ACHN (cell line): ENCODE results near the gene SPATA20.

ENCODE experiments used
- DNase-seq: peaks from one replicate; pipeline ENCODE4 v3.0.0-alpha.2; 2015
- in situ Hi-C: cut with HindIII; loops from 2 replicates; pipeline ENCODE4 v1.10.0; 2017; ENCODE audit warnings: low sequenced_read_pairs, low pct_ligation_motif_present, low pct_unique_long_range_greater_than_20kb

Gene SPATA20

DNA sequence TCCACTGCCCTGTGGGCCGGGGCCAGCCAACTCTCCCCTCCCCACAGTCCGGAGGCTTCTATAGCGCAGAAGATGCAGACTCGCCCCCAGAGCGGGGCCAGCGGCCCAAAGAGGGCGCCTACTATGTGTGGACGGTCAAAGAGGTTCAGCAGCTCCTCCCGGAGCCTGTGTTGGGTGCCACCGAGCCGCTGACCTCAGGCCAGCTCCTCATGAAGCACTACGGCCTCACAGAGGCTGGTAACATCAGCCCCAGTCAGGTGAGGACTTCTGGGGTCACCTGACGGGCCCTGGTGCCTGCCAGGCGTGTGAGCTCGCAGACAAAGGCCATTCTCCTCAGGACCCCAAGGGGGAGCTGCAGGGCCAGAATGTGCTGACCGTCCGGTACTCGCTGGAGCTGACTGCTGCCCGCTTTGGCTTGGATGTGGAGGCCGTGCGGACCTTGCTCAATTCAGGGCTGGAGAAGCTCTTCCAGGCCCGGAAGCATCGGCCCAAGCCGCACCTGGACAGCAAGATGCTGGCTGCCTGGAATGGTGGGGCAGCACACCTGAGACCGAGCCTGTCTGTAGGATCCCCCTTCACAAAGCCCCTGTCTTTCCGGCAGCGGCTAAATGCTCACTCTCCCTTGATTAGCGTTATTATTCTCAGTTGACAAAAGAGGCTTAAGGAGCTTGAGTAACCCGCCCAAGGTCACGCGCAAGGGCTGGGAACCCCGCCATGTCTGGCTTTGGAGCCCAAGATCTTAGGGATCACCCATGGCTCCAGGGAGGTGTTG is 3.9 kb downstream of the SPATA20 start:
- peak; percentile 83 for DNase-seq
- in situ Hi-C loops: no loop called here

DNA sequence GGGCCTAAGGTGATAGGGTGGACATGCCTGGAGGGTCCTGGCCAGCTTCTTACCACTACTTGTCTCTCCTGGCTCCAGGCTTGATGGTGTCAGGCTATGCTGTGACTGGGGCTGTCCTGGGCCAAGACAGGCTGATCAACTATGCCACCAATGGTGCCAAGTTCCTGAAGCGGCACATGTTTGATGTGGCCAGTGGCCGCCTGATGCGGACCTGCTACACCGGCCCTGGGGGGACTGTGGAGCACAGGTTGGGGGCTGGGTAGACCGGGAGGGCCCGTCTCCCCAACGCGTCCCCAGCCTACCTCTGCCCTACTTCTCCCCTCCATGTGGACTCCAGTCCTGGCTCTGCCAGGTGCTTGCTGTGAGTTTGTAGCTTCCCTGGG is 4.5 kb downstream of the SPATA20 start:
- DNase-seq: no peak
- in situ Hi-C loops: no loop called here

DNA sequence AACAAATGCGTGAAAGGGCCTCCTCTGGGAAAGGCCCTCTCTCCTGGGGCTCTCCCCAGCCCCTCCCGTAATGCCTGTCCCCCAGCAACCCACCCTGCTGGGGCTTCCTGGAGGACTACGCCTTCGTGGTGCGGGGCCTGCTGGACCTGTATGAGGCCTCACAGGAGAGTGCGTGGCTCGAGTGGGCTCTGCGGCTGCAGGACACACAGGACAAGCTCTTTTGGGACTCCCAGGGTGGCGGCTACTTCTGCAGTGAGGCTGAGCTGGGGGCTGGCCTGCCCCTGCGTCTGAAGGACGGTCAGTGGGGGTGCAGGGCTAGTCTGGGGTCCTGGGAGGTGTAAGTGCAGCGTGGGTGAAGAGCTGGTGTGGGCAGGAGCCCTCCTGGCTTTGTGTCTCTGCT is 4.9 kb downstream of the SPATA20 start:
- in situ Hi-C loops: no loop called here
- no peak for DNase-seq

DNA sequence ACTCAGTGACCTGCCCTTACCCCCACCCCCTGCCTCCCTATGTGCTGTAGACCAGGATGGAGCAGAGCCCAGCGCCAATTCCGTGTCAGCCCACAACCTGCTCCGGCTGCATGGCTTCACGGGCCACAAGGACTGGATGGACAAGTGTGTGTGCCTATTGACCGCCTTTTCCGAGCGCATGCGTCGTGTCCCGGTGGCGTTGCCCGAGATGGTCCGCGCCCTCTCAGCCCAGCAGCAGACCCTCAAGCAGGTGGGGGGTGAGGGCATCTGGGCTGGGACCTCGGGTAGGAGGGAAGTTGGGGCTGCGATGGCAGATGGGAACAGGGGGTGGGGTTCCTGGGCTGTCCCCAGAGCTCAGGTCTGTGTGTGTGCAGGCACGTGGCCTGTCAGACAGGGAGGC is 7.2 kb downstream of the SPATA20 start:
- no peak for DNase-seq
- in situ Hi-C loops: no loop called here

DNA sequence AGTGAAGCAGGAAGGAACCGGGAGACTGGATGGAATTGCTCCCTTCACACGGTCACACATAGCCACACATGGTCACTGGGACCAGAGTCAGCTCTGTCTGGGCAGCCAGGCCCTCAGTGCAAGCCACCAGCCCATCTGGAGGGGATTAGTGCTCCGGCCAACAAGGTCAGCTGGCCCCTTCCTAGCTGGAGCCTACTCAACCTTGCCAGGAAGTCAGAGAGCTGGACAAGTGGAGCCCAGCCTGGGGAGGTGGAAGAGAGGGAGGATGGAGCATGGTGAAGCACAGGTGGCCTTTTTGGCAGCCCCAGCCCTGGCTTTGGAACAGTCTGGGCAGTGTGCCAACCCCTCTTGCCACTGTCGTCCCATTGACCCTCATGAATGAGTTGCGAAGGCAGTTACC is 9.8 kb downstream of the SPATA20 start:
- no peak for DNase-seq
- in situ Hi-C loops: no loop called here

DNA sequence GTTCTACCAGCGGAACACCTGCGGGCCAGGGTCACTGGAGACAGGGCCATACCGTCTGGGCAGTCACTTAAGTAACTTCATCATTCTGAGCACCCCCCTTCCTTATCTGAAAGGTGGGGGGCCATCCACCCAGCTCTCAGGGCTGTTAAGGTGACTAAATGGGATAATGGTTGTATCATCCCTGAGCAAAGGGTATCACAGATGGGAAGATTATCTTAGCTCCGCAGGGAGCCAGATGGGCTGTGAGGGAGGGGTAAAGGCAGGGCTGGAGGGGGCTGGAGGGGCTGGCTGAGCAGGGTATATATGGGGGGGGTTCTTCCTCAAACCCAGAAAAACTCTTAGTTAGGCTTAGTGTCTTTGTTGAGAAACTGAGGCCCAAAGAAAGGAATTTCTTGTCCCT is 10.7 kb downstream of the SPATA20 start:
- DNase-seq: no peak
- in situ Hi-C loops: no loop called here

DNA sequence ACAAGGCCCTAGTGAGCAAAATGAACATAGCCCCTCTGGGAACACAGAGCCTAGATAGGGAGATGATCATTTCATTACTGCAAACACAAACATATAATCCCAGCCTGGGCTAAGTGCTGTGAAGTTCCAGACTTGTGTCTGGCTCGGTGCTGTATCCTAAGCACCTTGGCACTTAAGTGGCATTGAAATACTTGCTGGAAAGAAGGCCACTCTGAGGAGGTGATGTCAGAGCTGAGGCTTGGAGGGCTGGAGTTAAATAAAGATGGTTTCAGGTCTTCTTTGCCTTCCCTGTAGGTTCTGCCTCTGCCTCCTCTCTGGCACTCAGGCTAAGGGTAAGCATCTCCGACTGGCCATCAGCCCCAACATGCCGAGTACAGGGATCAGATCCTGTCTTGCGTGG is 11.1 kb downstream of the SPATA20 start:
- no peak for DNase-seq
- in situ Hi-C loops: no loop called here

DNA sequence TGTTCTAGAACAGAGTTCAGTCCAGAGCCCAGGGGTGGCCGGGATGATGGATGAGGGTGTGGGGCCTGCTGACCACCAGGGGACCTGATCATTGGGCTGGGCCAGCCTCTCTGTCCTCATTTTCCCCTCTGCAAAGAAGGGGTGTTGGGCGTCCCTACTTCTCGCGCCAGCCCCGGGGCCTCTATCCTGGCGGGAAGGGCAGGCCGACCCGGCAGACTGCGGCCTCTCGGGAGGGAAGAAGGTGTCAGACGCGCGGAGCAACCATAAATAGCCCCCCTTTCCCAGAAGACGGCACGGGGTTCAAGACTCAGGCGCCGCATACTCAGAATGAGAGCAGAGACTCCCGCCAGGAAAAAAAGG is 11.6 kb downstream of the SPATA20 start:
- in situ Hi-C loops: no loop called here
- no peak for DNase-seq

DNA sequence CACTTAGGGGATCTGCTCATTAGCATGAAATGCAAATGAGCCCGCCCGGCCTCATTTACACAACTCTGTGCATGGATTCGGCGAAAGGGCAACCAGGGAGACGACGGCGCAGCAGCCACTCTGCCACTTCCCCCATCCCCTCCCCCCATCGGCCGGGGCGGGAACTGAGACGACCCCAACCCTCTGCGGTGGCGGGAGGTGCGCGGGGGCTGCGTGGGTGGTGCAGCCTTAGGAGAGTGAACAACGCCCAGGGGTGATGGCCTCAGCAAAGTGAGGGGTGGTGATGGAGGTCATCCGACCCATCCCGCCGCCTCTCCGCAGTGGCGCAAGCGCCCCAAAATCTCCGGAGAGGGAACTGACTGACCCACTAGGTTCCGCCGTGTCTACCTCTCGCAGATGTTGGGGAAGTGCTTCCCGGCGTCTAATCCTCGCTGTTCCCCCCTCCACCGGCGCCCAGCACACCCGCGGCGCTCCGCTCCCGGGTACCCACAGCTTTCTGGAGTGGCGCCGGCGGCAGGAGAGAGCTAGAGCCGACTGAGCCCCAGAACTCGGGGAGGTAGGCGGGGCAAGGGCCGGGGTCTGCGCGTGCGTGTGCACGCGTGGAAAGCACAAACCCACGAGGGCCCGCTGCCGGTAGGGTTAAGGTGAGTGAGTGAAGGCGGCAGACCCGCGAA is 12.1 kb downstream of the SPATA20 start:
- no peak for DNase-seq
- in situ Hi-C loops: no loop called here

DNA sequence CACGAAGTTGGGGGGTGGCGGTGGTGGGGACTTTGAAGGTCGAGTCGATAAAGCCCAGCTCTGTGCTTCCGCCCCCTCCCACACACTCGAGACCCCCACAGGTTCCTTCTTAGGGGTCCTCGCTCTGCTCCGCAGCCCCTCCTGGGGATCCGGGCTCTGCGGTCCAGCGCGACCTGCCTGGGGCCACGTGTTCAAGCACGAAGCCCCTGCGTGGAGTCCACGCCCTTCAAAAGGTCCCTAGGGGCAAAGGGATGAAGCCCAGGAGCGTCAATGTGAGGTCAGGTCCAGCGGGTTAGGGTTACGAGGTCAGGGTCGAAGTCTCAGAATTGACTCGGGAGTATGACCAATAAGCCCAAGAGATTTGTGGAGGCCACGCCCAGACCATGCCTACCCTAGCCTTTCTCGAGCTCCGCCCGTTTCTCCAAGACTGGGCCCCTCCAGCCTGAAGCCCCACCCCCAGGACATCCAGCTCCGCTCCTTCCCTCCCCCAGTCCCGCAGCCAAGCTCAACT is 12.8 kb downstream of the SPATA20 start:
- in situ Hi-C loops: no loop called here
- peak; percentile 62 for DNase-seq

DNA sequence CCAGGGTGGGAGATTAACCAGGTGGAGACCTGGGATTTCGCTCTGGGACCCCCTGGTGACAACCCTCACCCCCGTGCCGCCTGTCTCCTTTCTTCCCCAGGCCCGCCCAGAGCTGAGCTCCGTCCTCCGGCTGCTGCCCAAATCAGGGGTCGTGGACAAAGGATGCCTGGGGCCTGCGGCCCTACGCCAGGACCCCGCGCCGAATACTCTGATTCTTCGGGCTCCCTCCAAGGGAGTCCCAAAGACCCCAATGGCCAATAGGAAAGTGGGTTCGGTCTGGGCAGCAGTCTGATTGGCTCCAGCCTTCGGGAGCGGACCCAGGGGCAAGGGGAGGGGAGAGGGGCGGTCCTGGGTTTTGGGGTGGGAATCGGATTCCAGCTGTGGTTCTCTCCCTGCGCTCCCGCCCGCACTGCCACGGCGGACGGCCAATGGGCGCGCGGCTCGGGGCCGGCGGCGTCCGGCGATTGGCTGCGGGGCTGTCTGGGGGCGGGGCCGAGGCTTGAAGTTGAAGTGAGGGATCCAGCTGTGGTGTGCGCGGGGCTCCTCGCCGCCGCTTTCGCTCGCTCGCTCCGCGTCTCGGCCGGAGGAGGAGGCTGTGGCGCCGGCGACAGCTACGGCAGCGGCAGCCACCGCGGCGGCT is 13.3 kb downstream of the SPATA20 start, which contains the start of gene CACNA1G:
Gene CACNA1G, plus strand, starts transcription at position 531 of the 640 bp plus-strand sequence. CDS start 745 bp downstream, outside the sequence.
- in situ Hi-C loops: no loop called here
- peak; percentile 81 for DNase-seq

DNA sequence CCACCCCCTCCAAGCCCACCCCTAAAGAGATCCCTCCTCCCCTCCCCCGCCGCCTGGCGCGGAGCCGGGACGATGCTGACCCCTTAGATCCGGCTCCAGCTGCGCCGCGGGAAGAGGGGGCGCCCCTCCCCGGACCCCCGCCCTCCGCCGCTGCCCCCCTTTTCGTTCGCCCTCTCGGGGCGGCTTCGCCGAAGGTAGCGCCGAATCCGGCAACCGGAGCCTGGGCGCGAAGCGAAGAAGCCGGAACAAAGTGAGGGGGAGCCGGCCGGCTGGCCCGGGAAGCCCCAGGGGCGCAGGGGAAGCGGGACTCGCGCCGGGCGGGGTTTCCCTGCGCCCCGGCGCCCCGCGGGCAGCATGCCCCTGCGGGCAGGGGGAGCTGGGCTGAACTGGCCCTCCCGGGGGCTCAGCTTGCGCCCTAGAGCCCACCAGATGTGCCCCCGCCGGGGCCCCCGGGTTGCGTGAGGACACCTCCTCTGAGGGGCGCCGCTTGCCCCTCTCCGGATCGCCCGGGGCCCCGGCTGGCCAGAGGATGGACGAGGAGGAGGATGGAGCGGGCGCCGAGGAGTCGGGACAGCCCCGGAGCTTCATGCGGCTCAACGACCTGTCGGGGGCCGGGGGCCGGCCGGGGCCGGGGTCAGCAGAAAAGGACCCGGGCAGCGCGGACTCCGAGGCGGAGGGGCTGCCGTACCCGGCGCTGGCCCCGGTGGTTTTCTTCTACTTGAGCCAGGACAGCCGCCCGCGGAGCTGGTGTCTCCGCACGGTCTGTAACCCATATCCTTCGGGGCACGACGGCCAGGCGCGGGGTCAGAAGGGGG is 14.2 kb downstream of the SPATA20 start:
- no peak for DNase-seq
- in situ Hi-C loops: no loop called here

DNA sequence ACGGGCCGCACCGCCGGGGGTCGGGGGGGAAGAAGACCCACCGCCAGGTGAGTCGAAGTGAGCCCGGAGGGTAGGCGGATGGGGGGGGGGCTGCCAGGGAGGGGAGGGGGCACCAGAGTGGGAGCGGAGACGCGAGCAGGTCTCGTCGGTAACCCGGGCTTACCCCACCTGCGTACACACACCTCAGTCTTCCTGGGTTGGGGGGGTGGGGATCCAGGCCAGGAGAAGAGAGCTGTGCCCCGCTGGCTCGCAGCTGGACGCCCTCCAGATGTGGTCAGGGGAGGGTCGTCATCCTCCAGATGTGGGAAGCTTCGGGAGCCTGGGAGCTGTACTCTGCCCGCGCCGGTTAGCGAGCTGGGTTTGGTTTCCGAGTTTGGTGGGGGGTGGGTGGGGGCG is 14.8 kb downstream of the SPATA20 start:
- no peak for DNase-seq
- in situ Hi-C loops: no loop called here

DNA sequence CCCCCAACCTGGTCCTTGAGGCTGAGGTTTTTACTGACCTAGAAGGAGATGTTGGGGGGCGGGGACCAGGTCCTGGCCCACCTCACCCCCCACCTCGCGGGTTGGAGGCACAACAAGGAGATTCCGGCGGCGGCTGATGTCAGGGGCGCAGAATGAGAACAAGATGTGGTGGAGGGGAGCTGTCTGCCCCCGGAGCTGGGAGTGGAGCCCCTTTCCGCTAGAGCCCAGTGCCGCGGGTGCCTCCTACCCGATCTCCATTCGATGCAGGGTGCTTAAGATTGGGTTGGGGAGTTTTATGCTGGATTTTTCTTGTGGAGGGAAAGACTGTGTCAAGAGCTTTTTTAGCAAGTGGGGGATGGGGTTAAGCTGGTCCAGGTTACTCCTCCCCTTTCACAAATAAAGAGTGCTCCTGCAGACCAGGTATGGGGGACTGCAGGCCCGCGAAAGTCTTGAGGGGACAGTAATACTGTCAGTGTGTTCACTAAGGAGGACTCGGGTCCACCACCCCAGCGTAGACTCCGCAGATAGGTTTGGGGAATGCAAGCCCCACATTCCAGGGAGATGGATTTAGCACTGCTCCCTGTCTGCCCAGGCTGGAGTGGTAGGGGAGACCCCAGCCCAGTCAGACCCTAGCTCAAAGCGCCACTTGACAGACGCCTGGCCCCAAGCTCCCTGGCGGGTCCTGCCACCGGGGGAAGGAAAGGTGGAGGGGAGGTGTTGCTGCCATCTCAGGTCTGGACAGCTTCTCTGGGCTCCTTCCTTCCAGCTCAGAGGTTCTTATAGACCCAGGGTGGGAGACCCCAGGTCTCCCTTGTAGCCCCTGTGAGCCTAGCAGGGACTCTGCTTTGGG is 15.5 kb downstream of the SPATA20 start:
- DNase-seq: no peak
- in situ Hi-C loops: no loop called here

DNA sequence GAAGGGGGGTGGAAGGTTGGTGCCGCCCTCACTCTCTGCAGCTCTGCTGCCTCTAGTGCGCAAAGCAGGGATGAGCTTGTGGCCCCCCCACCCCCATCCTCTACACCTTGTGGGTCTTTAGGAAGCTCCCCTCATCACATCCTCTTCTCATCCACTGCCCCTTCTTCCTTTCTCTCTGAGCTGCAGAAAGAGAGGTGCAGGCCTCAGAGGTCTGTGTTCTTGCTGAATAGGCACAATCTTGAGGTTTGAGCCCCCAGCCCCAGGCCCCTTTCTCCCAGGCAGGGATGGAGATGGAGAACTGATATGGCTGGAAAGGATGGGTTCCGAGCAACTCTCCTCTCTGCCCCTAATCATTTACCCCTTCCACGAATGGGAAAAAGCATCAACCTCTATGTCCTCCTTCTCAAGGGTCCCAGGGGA is 16.1 kb downstream of the SPATA20 start:
- in situ Hi-C loops: no loop called here

DNA sequence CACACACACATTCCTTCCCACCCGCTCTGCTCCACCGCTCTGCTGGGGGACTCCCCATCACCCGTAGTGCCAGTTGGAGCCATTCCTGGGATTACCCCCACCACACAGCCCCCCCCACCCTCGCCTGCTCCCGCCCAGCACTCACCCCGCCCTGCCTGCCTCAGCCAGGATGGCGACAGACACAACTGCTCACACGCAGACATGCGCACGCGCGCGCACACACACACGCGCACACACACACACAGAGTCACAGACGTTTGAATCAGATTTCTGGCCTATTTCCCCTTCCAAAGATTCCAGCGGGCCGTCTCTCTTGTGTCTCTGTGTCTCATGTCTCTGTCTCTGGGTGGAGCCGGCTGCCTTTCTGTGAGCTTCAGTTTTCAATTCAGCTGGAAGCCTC is 17.9 kb downstream of the SPATA20 start:
- in situ Hi-C loops: no loop called here
- peak; percentile 36 for DNase-seq

More for the DNA sequence above, 16.1 kb downstream of the SPATA20 start:
- DNase-seq: no peak

DNA sequence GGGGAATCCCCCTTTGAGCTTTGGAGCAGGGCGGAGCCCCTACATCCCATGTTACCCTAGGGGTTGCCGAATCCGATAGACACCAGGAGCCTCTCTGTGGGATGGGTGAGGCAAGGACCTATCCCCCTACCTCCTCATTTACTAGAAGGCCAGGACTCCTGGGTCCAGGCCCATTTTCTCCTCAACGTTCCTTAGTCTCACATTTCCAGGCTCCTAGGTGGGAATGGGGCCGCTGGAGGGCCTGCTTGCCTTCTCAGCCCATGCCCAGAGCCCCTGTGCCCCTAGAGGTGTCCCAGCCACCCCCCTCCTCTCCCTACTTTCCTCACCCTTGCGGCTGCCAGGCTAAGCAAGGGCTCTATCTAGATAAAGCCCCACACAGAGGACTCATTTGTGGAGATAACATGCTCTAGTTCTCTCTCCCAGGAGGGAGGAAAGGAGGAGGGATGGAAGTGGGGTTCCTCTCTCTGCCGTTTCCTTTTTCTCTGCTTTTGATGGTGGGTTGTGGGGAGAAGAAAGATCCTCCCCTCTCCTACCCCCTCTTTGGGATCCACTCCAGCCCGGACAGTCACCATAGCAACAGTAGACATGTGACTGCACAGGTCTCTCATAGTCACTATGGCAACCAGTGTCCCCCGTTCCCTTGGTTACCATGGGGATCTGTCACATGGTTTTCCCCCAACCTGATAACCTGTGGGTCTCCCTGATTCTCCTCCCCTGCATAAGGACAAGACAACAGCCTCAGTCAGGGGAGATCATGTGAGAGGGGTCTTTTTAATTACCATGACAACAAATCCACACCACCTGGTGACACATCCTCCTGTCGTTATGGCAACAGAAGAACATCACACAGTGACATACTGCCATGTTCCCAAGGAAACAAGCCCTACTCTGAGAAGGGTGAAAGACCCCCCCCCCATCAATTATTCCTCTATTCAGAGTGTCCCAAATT is 18.7 kb downstream of the SPATA20 start:
- in situ Hi-C loops: no loop called here
- DNase-seq: no peak
